ENCODE data around the gene TAGLN3.

DNA sequence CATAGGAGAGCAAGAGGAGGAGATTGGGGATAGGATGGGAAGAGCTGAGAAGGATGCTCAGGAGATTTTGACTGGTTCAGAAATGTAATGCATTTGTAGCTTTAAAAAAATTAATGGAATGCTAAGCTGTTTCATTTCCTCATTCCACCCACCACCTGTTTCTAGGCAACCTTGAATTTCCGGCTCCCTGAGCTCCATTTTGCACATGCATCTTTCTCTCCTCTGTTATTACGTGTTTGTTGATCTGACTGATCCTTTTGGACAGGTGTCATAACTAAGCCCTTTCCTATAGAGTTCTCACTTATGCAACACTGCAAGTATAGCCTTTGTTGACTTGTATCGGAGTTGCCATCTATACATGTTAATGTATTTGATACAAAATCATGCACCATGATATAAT lies 40.1 kb downstream of the TAGLN3 start:
- TF ChIP-seq GATA3 (IDR thresholded peaks at IDR 0.05; ENCODE audit: low read depth, low read length) = no peak
- no peak for TF ChIP-seq GATA2 (IDR thresholded peaks at IDR 0.05; ENCODE audit: low read depth, low read length)

Measured in SH-SY5Y (cell line).